HFFc6 (cell line): ENCODE results near the gene COG5. TPM values are rescaled to one million over a fixed set of nuclear protein-coding genes. Genes with fewer than 3 reads are reported as not detected.

Experiments
- DNase-seq: peaks from one replicate; pipeline ENCODE4 v3.0.0-alpha.2; 2018
- H3K27ac Mint-ChIP-seq: 2 replicates; pipeline ENCODE4 v1.8.0; 2020; ENCODE audit warnings: mild to moderate bottlenecking, mixed read lengths
- H3K27me3 Mint-ChIP-seq: 2 replicates; pipeline ENCODE4 v1.8.0; 2021; ENCODE audit warnings: mild to moderate bottlenecking, moderate library complexity, mixed read lengths; ENCODE audit not compliant: insufficient read depth
- H3K36me3 Mint-ChIP-seq: 2 replicates; pipeline ENCODE4 v1.8.0; 2021; ENCODE audit warnings: low read depth, mixed read lengths
- H3K4me1 Mint-ChIP-seq: 2 replicates; pipeline ENCODE4 v1.8.0; 2020; ENCODE audit warnings: low read depth, mixed read lengths
- H3K4me3 Mint-ChIP-seq: 2 replicates; pipeline ENCODE4 v1.8.0; 2020; ENCODE audit warnings: mild to moderate bottlenecking, moderate library complexity, mixed read lengths
- H3K9me3 Mint-ChIP-seq: 2 replicates; pipeline ENCODE4 v1.8.0; 2020; ENCODE audit warnings: mild to moderate bottlenecking, mixed read lengths
- total RNA-seq, 6 experiments: library from RNA; stranded (reverse); fragmentation: NEBNext Ultra II Directional; extraction: Animal tissue kit (Norgen Biotek cat#: 25700); gene quantifications; 2 replicates in 1 of 6; 3 replicates in 5 of 6; pipeline ENCODE4 v1.2.3, GENCODE V29; 2021
- TF ChIP-seq, protein P1 (sequence below): fragments of 200-600 bp; sonication (generic); IDR thresholded peaks from 2 replicates; pipeline ENCODE4 v1.5.0; 2021; ENCODE audit warnings: antibody characterized with exemption, mild to moderate bottlenecking

Gene COG5
- total RNA-seq, 6 experiments from 2014 or later: 25.6 to 34.8 (median 31.6) TPM

DNA sequence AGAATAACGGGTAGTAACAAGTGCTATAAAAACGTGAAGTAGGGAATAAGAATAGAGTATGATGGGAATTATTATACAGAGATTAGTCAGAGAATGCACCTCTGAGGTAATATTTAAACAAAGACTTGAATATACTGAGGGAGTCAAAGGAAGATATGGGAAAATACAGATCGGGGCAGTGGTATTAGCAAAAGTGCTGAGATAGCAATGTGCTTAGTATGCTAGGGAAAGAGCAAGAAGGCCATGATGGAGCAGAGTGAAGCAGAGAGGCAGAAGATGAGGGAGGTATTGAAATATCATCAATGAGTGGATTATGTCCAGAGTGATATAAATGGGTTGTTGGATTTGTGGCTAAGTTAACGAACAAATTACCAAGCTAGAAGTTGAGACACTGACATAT, 190.4 kb downstream of the COG5 start:
- no peak for DNase-seq
- Mint-ChIP-seq H3K27me3 (no peaks in the 10 kb centered on the region), H3K4me1 (peaks cover 26% of the 10 kb centered on the region), H3K36me3 (no peaks in the 10 kb centered on the region), H3K4me3 (no peak overlapping the region), H3K27ac (peak overlapping the region; percentile 6; the same call in 1 of the 2 replicates), H3K9me3 (no peaks in the 10 kb centered on the region)
- TF ChIP-seq, protein P1, sequence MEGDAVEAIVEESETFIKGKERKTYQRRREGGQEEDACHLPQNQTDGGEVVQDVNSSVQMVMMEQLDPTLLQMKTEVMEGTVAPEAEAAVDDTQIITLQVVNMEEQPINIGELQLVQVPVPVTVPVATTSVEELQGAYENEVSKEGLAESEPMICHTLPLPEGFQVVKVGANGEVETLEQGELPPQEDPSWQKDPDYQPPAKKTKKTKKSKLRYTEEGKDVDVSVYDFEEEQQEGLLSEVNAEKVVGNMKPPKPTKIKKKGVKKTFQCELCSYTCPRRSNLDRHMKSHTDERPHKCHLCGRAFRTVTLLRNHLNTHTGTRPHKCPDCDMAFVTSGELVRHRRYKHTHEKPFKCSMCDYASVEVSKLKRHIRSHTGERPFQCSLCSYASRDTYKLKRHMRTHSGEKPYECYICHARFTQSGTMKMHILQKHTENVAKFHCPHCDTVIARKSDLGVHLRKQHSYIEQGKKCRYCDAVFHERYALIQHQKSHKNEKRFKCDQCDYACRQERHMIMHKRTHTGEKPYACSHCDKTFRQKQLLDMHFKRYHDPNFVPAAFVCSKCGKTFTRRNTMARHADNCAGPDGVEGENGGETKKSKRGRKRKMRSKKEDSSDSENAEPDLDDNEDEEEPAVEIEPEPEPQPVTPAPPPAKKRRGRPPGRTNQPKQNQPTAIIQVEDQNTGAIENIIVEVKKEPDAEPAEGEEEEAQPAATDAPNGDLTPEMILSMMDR: no peak

DNA sequence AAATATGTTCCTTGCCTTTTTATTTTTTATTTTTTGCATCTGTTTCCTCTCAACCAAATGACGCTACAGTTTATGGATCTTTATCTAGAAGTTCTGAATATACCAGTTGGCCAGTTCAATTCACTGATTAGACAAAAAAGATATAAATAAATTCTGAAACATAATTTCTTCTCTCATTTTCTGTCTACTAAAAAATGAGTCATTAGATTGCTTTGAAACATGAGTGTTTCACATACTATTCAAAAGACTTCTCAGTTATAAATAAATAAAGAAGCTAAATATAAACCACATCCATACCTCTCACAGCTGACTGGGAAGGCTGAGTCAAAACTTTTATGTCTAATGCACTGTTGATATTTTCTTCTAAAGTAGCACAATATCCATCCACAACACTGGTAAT, 191.4 kb downstream of the COG5 start:
- Mint-ChIP-seq H3K27me3 (no peaks in the 10 kb centered on the region), H3K9me3 (no peaks in the 10 kb centered on the region), H3K4me3 (peak overlapping the region; percentile 28), H3K36me3 (no peaks in the 10 kb centered on the region; the same call in 1 of the 2 replicates), H3K27ac (peak overlapping the region; percentile 78), H3K4me1 (peaks cover 26% of the 10 kb centered on the region)
- DNase-seq: peak; percentile 76
- TF ChIP-seq, protein P1: no peak

DNA sequence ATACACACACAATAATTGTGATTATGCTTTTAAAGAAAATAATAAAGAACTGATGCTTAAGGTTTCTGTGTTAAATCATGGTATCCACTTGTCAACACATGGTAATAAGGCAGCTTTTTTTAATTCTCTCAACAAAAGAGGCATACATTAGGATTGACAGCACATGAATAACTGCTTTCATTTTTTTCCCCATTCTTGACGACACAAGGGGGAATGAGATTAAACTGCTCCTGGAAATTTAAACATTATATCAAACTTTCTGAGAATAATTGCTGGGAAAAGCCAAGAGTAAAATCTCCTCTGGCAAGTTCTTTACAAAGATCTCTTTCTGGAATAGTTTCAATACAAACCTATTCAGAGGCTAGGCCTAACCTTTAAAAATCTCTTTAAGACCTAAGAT, 192.9 kb downstream of the COG5 start:
- no peaks in the 10 kb centered on the region; the same call in 1 of the 2 replicates for H3K36me3 Mint-ChIP-seq
- no peak for DNase-seq
- no peaks in the 10 kb centered on the region for H3K9me3 Mint-ChIP-seq
- no peaks in the 10 kb centered on the region for H3K27me3 Mint-ChIP-seq
- TF ChIP-seq, protein P1: no peak
- H3K4me3 Mint-ChIP-seq: no peak overlapping the region
- peaks cover 31% of the 10 kb centered on the region for H3K4me1 Mint-ChIP-seq
- no peak overlapping the region for H3K27ac Mint-ChIP-seq

- H3K4me3 Mint-ChIP-seq: no peak overlapping the region
- H3K4me1 Mint-ChIP-seq: peaks cover 30% of the 10 kb centered on the region
- H3K36me3 Mint-ChIP-seq: peaks cover 26% of the 10 kb centered on the region
- peaks cover 9% of the 10 kb centered on the region for H3K9me3 Mint-ChIP-seq
- H3K27ac Mint-ChIP-seq: peak overlapping the region; percentile 57
- DNase-seq: no peak
- TF ChIP-seq, protein P1: no peak
- no peaks in the 10 kb centered on the region for H3K27me3 Mint-ChIP-seq
Observed at GRCh38 chr7:107364787-107365186, 198.9 kb downstream of the COG5 start.

GRCh38 chr7:107359520-107360316, 204.0 kb downstream of the COG5 start:
- no peak overlapping the region for H3K27ac Mint-ChIP-seq
- peaks cover 26% of the 10 kb centered on the region for H3K4me1 Mint-ChIP-seq
- TF ChIP-seq, protein P1: no peak
- H3K27me3 Mint-ChIP-seq: peaks cover 2% of the 10 kb centered on the region; the same call in 1 of the 2 replicates
- no peak for DNase-seq
- H3K4me3 Mint-ChIP-seq: no peak overlapping the region
- peaks cover 29% of the 10 kb centered on the region for H3K36me3 Mint-ChIP-seq
- peaks cover 12% of the 10 kb centered on the region for H3K9me3 Mint-ChIP-seq
